HEK293 (cell line): ENCODE results near the gene WDR75.

Experiments
- HIC1 ChIP-seq: fragments of 450-650 bp; formaldehyde crosslinking; IDR thresholded peaks from 2 replicates; pipeline ENCODE4 v1.5.1; 2016; ENCODE audit warnings: missing biosample characterization, missing genetic modification characterization
- SALL2 ChIP-seq: fragments of 450-650 bp; formaldehyde crosslinking; IDR thresholded peaks from 2 replicates; pipeline ENCODE4 v1.5.0; 2017; ENCODE audit warnings: missing biosample characterization, mild to moderate bottlenecking, missing genetic modification characterization, borderline replicate concordance
- SETDB1 ChIP-seq: IDR thresholded peaks from one replicate; pipeline ENCODE4 v1.6.1; 2017; ENCODE audit warnings: mild to moderate bottlenecking, low read length, moderate library complexity, mixed read lengths; ENCODE audit not compliant: insufficient read length
- SP3 ChIP-seq: fragments of 450-650 bp; formaldehyde crosslinking; IDR thresholded peaks from 2 replicates; pipeline ENCODE4 v1.5.1; 2016; ENCODE audit warnings: missing biosample characterization, missing genetic modification characterization
- YY2 ChIP-seq: fragments of 450-650 bp; formaldehyde crosslinking; IDR thresholded peaks from 2 replicates; pipeline ENCODE4 v1.5.1; 2016; ENCODE audit warnings: missing biosample characterization, missing genetic modification characterization
- ZBTB48 ChIP-seq: fragments of 450-650 bp; formaldehyde crosslinking; IDR thresholded peaks from 2 replicates; pipeline ENCODE4 v1.5.1; 2016; ENCODE audit warnings: missing biosample characterization, missing genetic modification characterization
- ZBTB7A ChIP-seq: fragments of 450-650 bp; formaldehyde crosslinking; IDR thresholded peaks from 2 replicates; pipeline ENCODE4 v1.5.1; 2016; ENCODE audit warnings: low read depth, missing biosample characterization, missing genetic modification characterization
- ZFP3 ChIP-seq: fragments of 450-650 bp; formaldehyde crosslinking; IDR thresholded peaks from 2 replicates; pipeline ENCODE4 v1.5.1; 2016; ENCODE audit warnings: low read depth, missing biosample characterization, missing genetic modification characterization
- ZFP69B ChIP-seq: fragments of 450-650 bp; formaldehyde crosslinking; IDR thresholded peaks from 2 replicates; pipeline ENCODE4 v1.5.1; 2016; ENCODE audit warnings: missing biosample characterization, missing genetic modification characterization
- ZNF140 ChIP-seq: fragments of 450-650 bp; formaldehyde crosslinking; IDR thresholded peaks from 2 replicates; pipeline ENCODE4 v1.5.1; 2016; ENCODE audit warnings: missing biosample characterization, missing genetic modification characterization
- ZNF175 ChIP-seq: fragments of 450-650 bp; formaldehyde crosslinking; IDR thresholded peaks from 2 replicates; pipeline ENCODE4 v1.5.1; 2016; ENCODE audit warnings: missing biosample characterization, missing genetic modification characterization
- ZNF184 ChIP-seq: fragments of 450-650 bp; IDR thresholded peaks from 2 replicates; pipeline ENCODE4 v1.5.1; 2018; ENCODE audit warnings: missing biosample characterization, mild to moderate bottlenecking, missing genetic modification characterization
- ZNF19 ChIP-seq: fragments of 450-650 bp; formaldehyde crosslinking; IDR thresholded peaks from 2 replicates; pipeline ENCODE4; 2016; ENCODE audit warnings: missing biosample characterization, missing genetic modification characterization, low read depth
- ZNF223 ChIP-seq: fragments of 450-650 bp; formaldehyde crosslinking; IDR thresholded peaks from 2 replicates; pipeline ENCODE4 v1.5.1; 2016; ENCODE audit warnings: missing biosample characterization, missing genetic modification characterization
- ZNF248 ChIP-seq: fragments of 450-650 bp; formaldehyde crosslinking; IDR thresholded peaks from 2 replicates; pipeline ENCODE4 v1.5.1; 2017; ENCODE audit warnings: missing biosample characterization, missing genetic modification characterization
- ZNF341 ChIP-seq: fragments of 450-650 bp; formaldehyde crosslinking; IDR thresholded peaks from 2 replicates; pipeline ENCODE4; 2016; ENCODE audit warnings: low read depth, missing biosample characterization, missing genetic modification characterization
- ZNF354C ChIP-seq: fragments of 450-650 bp; formaldehyde crosslinking; IDR thresholded peaks from 2 replicates; pipeline ENCODE4 v1.5.1; 2016; ENCODE audit warnings: missing biosample characterization, missing genetic modification characterization, low read depth, borderline replicate concordance
- ZNF521 ChIP-seq: fragments of 450-650 bp; formaldehyde crosslinking; IDR thresholded peaks from 2 replicates; pipeline ENCODE4 v1.5.1; 2017; ENCODE audit warnings: missing biosample characterization, mild to moderate bottlenecking, missing genetic modification characterization
- ZNF529 ChIP-seq: fragments of 450-650 bp; formaldehyde crosslinking; IDR thresholded peaks from 2 replicates; pipeline ENCODE4 v1.5.1; 2017; ENCODE audit warnings: missing genetic modification characterization, missing biosample characterization; ENCODE audit not compliant: insufficient replicate concordance
- ZNF571 ChIP-seq: fragments of 450-650 bp; formaldehyde crosslinking; IDR thresholded peaks from 2 replicates; pipeline ENCODE4 v1.5.0; 2017; ENCODE audit warnings: missing biosample characterization, missing genetic modification characterization
- ZNF623 ChIP-seq: fragments of 450-650 bp; formaldehyde crosslinking; IDR thresholded peaks from 2 replicates; pipeline ENCODE4 v1.5.1; 2016; ENCODE audit warnings: missing biosample characterization, missing genetic modification characterization
- ZNF654 ChIP-seq: fragments of 450-650 bp; formaldehyde crosslinking; IDR thresholded peaks from 2 replicates; pipeline ENCODE4 v1.5.1; 2016; ENCODE audit warnings: low read depth, missing biosample characterization, missing genetic modification characterization
- ZNF660 ChIP-seq: fragments of 450-650 bp; IDR thresholded peaks from 2 replicates; pipeline ENCODE4 v1.5.1; 2018; ENCODE audit warnings: missing biosample characterization, mild to moderate bottlenecking, missing genetic modification characterization
- ZNF664 ChIP-seq: fragments of 450-650 bp; formaldehyde crosslinking; IDR thresholded peaks from 2 replicates; pipeline ENCODE4 v1.5.1; 2016; ENCODE audit warnings: missing biosample characterization, missing genetic modification characterization
- ZNF670 ChIP-seq: fragments of 450-650 bp; formaldehyde crosslinking; IDR thresholded peaks from 2 replicates; pipeline ENCODE4 v1.5.1; 2016; ENCODE audit warnings: missing biosample characterization, missing genetic modification characterization, low read depth
- ZNF707 ChIP-seq: fragments of 450-650 bp; formaldehyde crosslinking; IDR thresholded peaks from 2 replicates; pipeline ENCODE4 v1.5.1; 2016; ENCODE audit warnings: missing biosample characterization, missing genetic modification characterization
- ZNF747 ChIP-seq: fragments of 450-650 bp; formaldehyde crosslinking; IDR thresholded peaks from 2 replicates; pipeline ENCODE4 v1.5.1; 2016; ENCODE audit warnings: missing biosample characterization, missing genetic modification characterization
- TF ChIP-seq, protein P1 (sequence below): fragments of 450-650 bp; formaldehyde crosslinking; IDR thresholded peaks from 2 replicates; pipeline ENCODE4 v1.5.1; 2016; ENCODE audit warnings: missing biosample characterization, missing genetic modification characterization
- TF ChIP-seq, protein P2 (sequence below): fragments of 450-650 bp; formaldehyde crosslinking; IDR thresholded peaks from 2 replicates; pipeline ENCODE4 v1.5.1; 2016; ENCODE audit warnings: missing biosample characterization, missing genetic modification characterization
- TF ChIP-seq, protein P3 (sequence below): fragments of 450-650 bp; formaldehyde crosslinking; IDR thresholded peaks from 2 replicates; pipeline ENCODE4 v1.5.1; 2016; ENCODE audit warnings: missing biosample characterization, missing genetic modification characterization, borderline replicate concordance

The WDR75 gene

GRCh38 chr2:189440947-189441708 lies at the start of gene WDR75 (continued):
- TF ChIP-seq HIC1 (tag by site-specific recombination) = no peak
- TF ChIP-seq SETDB1 = peak; percentile 12
- no peak for TF ChIP-seq ZNF175 (tag by site-specific recombination)
- no peak for TF ChIP-seq SALL2 (tag by site-specific recombination)
- TF ChIP-seq, protein P1, sequence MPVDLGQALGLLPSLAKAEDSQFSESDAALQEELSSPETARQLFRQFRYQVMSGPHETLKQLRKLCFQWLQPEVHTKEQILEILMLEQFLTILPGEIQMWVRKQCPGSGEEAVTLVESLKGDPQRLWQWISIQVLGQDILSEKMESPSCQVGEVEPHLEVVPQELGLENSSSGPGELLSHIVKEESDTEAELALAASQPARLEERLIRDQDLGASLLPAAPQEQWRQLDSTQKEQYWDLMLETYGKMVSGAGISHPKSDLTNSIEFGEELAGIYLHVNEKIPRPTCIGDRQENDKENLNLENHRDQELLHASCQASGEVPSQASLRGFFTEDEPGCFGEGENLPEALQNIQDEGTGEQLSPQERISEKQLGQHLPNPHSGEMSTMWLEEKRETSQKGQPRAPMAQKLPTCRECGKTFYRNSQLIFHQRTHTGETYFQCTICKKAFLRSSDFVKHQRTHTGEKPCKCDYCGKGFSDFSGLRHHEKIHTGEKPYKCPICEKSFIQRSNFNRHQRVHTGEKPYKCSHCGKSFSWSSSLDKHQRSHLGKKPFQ (tag by site-specific recombination) = no peak
- TF ChIP-seq ZBTB48 = no peak
- TF ChIP-seq ZNF670 (tag by site-specific recombination) = no peak
- TF ChIP-seq ZNF529 = no peak
- TF ChIP-seq ZFP69B = no peak
- TF ChIP-seq SP3 = peak; percentile 74
- no peak for TF ChIP-seq ZNF223
- TF ChIP-seq ZBTB7A (tag by site-specific recombination) = no peak
- TF ChIP-seq, protein P2, sequence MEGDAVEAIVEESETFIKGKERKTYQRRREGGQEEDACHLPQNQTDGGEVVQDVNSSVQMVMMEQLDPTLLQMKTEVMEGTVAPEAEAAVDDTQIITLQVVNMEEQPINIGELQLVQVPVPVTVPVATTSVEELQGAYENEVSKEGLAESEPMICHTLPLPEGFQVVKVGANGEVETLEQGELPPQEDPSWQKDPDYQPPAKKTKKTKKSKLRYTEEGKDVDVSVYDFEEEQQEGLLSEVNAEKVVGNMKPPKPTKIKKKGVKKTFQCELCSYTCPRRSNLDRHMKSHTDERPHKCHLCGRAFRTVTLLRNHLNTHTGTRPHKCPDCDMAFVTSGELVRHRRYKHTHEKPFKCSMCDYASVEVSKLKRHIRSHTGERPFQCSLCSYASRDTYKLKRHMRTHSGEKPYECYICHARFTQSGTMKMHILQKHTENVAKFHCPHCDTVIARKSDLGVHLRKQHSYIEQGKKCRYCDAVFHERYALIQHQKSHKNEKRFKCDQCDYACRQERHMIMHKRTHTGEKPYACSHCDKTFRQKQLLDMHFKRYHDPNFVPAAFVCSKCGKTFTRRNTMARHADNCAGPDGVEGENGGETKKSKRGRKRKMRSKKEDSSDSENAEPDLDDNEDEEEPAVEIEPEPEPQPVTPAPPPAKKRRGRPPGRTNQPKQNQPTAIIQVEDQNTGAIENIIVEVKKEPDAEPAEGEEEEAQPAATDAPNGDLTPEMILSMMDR (tag by site-specific recombination) = no peak; the same call in 1 of the 2 replicates
- TF ChIP-seq, protein P3, sequence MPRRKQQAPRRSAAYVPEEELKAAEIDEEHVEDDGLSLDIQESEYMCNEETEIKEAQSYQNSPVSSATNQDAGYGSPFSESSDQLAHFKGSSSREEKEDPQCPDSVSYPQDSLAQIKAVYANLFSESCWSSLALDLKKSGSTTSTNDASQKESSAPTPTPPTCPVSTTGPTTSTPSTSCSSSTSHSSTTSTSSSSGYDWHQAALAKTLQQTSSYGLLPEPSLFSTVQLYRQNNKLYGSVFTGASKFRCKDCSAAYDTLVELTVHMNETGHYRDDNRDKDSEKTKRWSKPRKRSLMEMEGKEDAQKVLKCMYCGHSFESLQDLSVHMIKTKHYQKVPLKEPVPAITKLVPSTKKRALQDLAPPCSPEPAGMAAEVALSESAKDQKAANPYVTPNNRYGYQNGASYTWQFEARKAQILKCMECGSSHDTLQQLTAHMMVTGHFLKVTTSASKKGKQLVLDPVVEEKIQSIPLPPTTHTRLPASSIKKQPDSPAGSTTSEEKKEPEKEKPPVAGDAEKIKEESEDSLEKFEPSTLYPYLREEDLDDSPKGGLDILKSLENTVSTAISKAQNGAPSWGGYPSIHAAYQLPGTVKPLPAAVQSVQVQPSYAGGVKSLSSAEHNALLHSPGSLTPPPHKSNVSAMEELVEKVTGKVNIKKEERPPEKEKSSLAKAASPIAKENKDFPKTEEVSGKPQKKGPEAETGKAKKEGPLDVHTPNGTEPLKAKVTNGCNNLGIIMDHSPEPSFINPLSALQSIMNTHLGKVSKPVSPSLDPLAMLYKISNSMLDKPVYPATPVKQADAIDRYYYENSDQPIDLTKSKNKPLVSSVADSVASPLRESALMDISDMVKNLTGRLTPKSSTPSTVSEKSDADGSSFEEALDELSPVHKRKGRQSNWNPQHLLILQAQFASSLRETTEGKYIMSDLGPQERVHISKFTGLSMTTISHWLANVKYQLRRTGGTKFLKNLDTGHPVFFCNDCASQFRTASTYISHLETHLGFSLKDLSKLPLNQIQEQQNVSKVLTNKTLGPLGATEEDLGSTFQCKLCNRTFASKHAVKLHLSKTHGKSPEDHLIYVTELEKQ (tag by site-specific recombination) = no peak
- no peak for TF ChIP-seq ZNF184 (tag by site-specific recombination)
- no peak for TF ChIP-seq ZNF664 (tag by site-specific recombination)
- TF ChIP-seq ZNF521 (tag by site-specific recombination) = no peak
- TF ChIP-seq YY2 = peak; percentile 61; the same call in 1 of the 2 replicates
- no peak; the same call in 1 of the 2 replicates for TF ChIP-seq ZNF654
- no peak for TF ChIP-seq ZFP3 (tag by site-specific recombination)
- no peak for TF ChIP-seq ZNF747 (tag by site-specific recombination)
- TF ChIP-seq ZNF248 (tag by site-specific recombination) = no peak
- no peak for TF ChIP-seq ZNF19 (tag by site-specific recombination)
- no peak for TF ChIP-seq ZNF571 (tag by site-specific recombination)
- TF ChIP-seq ZNF623 = no peak
- 0 out of 2 replicates have a peak, but pooled peaks have one; percentile 23 for TF ChIP-seq ZNF660 (tag by site-specific recombination)
- TF ChIP-seq ZNF140 (tag by site-specific recombination) = no peak
- TF ChIP-seq ZNF341 (tag by site-specific recombination) = peak; percentile 98
- TF ChIP-seq ZNF354C = no peak
- no peak for TF ChIP-seq ZNF707 (tag by site-specific recombination)
